Measurements from ENCODE around the gene PUDP.

- TF ChIP-seq CTCF (IDR thresholded peaks at IDR 0.05 in 4 of 5, conservative IDR thresholded peaks at IDR 0.05 in 1 of 5) (no peak), POLR2A (IDR thresholded peaks at IDR 0.05) (no peak)
Measured at GRCh38 chrX:7071390-7071789, 76.6 kb downstream of the PUDP start.

All from gastrocnemius medialis (tissue), 4 donors.